ENCODE measurements around the gene TMEM178A.

DNA sequence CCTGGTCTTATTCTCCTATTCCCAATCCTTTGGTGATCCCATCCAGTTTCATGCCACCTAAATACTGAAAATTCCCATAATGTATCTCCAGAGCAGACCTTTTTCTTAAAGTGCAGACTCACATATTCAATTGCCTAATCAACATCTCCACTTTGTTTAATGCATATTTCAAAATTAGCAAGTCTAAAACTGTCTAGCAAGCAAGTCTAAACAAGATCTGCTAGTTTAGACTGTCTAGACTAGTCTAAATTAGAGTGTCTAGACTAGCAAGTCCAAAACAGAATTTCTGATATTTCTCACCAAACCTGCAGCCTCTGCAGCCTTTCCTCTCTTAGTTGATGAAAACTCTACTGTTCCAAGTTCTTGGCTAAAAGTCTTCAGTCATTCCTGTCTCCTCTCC lies 68.7 kb downstream of the TMEM178A start:
- TF ChIP-seq, protein P1, sequence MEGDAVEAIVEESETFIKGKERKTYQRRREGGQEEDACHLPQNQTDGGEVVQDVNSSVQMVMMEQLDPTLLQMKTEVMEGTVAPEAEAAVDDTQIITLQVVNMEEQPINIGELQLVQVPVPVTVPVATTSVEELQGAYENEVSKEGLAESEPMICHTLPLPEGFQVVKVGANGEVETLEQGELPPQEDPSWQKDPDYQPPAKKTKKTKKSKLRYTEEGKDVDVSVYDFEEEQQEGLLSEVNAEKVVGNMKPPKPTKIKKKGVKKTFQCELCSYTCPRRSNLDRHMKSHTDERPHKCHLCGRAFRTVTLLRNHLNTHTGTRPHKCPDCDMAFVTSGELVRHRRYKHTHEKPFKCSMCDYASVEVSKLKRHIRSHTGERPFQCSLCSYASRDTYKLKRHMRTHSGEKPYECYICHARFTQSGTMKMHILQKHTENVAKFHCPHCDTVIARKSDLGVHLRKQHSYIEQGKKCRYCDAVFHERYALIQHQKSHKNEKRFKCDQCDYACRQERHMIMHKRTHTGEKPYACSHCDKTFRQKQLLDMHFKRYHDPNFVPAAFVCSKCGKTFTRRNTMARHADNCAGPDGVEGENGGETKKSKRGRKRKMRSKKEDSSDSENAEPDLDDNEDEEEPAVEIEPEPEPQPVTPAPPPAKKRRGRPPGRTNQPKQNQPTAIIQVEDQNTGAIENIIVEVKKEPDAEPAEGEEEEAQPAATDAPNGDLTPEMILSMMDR (IDR thresholded peaks at IDR 0.05) = no peak
- TF ChIP-seq POLR2A (IDR thresholded peaks at IDR 0.05) (no peak), POLR2AphosphoS5 (IDR thresholded peaks at IDR 0.05) (no peak), EP300 (IDR thresholded peaks at IDR 0.05; ENCODE audit: low read depth) (no peak)

All from transverse colon (tissue), 4 donors.